H9 (cell line): ENCODE data around the gene GSTM3. TPM values are rescaled to one million over a fixed set of nuclear protein-coding genes. Genes with fewer than 3 reads are reported as not detected.

ENCODE experiments used
- DNase-seq: peaks from one replicate; pipeline ENCODE4 v3.0.0-alpha.2; 2017
- H2AFZ ChIP-seq: one replicate; pipeline ENCODE4 v1.6.1; 2013; ENCODE audit warnings: mild to moderate bottlenecking, low read length, control low read depth, moderate library complexity
- H2AK5ac ChIP-seq: 2 replicates; pipeline ENCODE4 v1.6.1; 2013; ENCODE audit warnings: low read length, control low read depth, mixed read lengths; ENCODE audit not compliant: insufficient read length
- H2BK120ac ChIP-seq: one replicate; pipeline ENCODE4 v1.6.1; 2013; ENCODE audit warnings: low read depth, mild to moderate bottlenecking, low read length, control low read depth, inconsistent platforms; ENCODE audit not compliant: poor library complexity, severe bottlenecking
- H2BK12ac ChIP-seq: 2 replicates; pipeline ENCODE4 v1.6.1; 2013; ENCODE audit warnings: low read length, control low read depth, mixed read lengths, low read depth; ENCODE audit not compliant: insufficient read length
- H2BK15ac ChIP-seq: 2 replicates; pipeline ENCODE4 v1.6.1; 2013; ENCODE audit warnings: low read depth, low read length, control low read depth
- H2BK20ac ChIP-seq: one replicate; pipeline ENCODE4 v1.6.1; 2013; ENCODE audit warnings: low read depth, mild to moderate bottlenecking, low read length, control low read depth, inconsistent platforms; ENCODE audit not compliant: poor library complexity, severe bottlenecking
- H2BK5ac ChIP-seq: 2 replicates; pipeline ENCODE4 v1.6.1; 2013; ENCODE audit warnings: low read length, control low read depth, mixed read lengths; ENCODE audit not compliant: insufficient read length
- H3K14ac ChIP-seq: 2 replicates; pipeline ENCODE4 v1.6.1; 2013; ENCODE audit warnings: low read length, control low read depth; ENCODE audit not compliant: insufficient read depth
- H3K18ac ChIP-seq: 2 replicates; pipeline ENCODE4 v1.6.1; 2013; ENCODE audit warnings: low read depth, mild to moderate bottlenecking, mixed read lengths, low read length, control low read depth; ENCODE audit not compliant: insufficient read length
- H3K23ac ChIP-seq: 2 replicates; pipeline ENCODE4 v1.6.1; 2013; ENCODE audit warnings: low read length, control low read depth, mixed read lengths, low read depth; ENCODE audit not compliant: insufficient read length
- H3K23me2 ChIP-seq: 2 replicates; pipeline ENCODE4 v1.6.1; 2013; ENCODE audit warnings: low read depth, mild to moderate bottlenecking, mixed read lengths, low read length, control low read depth; ENCODE audit not compliant: insufficient read length, poor library complexity, severe bottlenecking
- H3K27ac ChIP-seq: 2 replicates; pipeline ENCODE4 v1.5.1; 2013; ENCODE audit warnings: low read length, control low read depth, mixed read lengths, low read depth; ENCODE audit not compliant: insufficient read length
- H3K27me3 ChIP-seq: 2 replicates; pipeline ENCODE4 v1.6.1; 2013; ENCODE audit warnings: low read length, control low read depth, inconsistent platforms; ENCODE audit not compliant: insufficient read depth
- H3K4ac ChIP-seq: 2 replicates; pipeline ENCODE4 v1.6.1; 2013; ENCODE audit warnings: low read depth, mild to moderate bottlenecking, control low read depth, inconsistent platforms, low read length, moderate library complexity
- H3K4me1 ChIP-seq: 2 replicates; pipeline ENCODE4 v1.6.1; 2013; ENCODE audit warnings: low read length, control low read depth, inconsistent platforms; ENCODE audit not compliant: insufficient read depth
- H3K4me2 ChIP-seq: 2 replicates; pipeline ENCODE4 v1.6.1; 2013; ENCODE audit warnings: low read length, control low read depth, mixed read lengths; ENCODE audit not compliant: insufficient read length, insufficient read depth
- H3K56ac ChIP-seq: 2 replicates; pipeline ENCODE4 v1.6.1; 2013; ENCODE audit warnings: low read depth, mild to moderate bottlenecking, mixed read lengths, low read length, control low read depth; ENCODE audit not compliant: insufficient read length
- H3K79me1 ChIP-seq: 2 replicates; pipeline ENCODE4 v1.6.1; 2013; ENCODE audit warnings: low read depth, mild to moderate bottlenecking, moderate library complexity, low read length, control low read depth, inconsistent platforms; ENCODE audit not compliant: insufficient read depth, poor library complexity, severe bottlenecking
- H3K79me2 ChIP-seq: 2 replicates; pipeline ENCODE4 v1.6.1; 2013; ENCODE audit warnings: low read length, control low read depth, inconsistent platforms; ENCODE audit not compliant: insufficient read depth
- H3K9ac ChIP-seq: 2 replicates; pipeline ENCODE4 v1.6.1; 2013; ENCODE audit warnings: low read length, control low read depth, mixed read lengths; ENCODE audit not compliant: insufficient read length; ENCODE audit errors: extremely low read depth
- H3K9me3 ChIP-seq: one replicate; pipeline ENCODE4 v1.6.1; 2013; ENCODE audit warnings: low read depth, low read length, inconsistent platforms; ENCODE audit not compliant: control insufficient read depth
- H3T11ph ChIP-seq: one replicate; pipeline ENCODE4 v1.6.1; 2013; ENCODE audit warnings: mild to moderate bottlenecking, low read length, control low read depth, inconsistent platforms
- H4K20me1 ChIP-seq: one replicate; pipeline ENCODE4 v1.6.1; 2013; ENCODE audit not compliant: control insufficient read depth, insufficient read length, insufficient read depth
- H4K5ac ChIP-seq: 2 replicates; pipeline ENCODE4 v1.6.1; 2013; ENCODE audit warnings: low read depth, mild to moderate bottlenecking, mixed read lengths, low read length, control low read depth; ENCODE audit not compliant: insufficient read length
- H4K8ac ChIP-seq: replicated peaks from 2 replicates; pipeline ENCODE4 v1.6.1; 2013; ENCODE audit warnings: low read length, control low read depth, mixed read lengths, low read depth; ENCODE audit not compliant: insufficient read length
- H4K91ac ChIP-seq: 2 replicates; pipeline ENCODE4 v1.6.1; 2013; ENCODE audit warnings: low read depth, mild to moderate bottlenecking, moderate library complexity, mixed read lengths, low read length, control low read depth; ENCODE audit not compliant: insufficient read length
- H3K27ac Mint-ChIP-seq, 3 experiments: 2 replicates in 2 of 3; 3 replicates in 1 of 3; pipeline ENCODE4 v1.8.0; 2020 to 2021; ENCODE audit warnings: mixed read lengths in 3 of 3, mild to moderate bottlenecking in 1 of 3, moderate library complexity in 1 of 3
- H3K27me3 Mint-ChIP-seq: 2 replicates; pipeline ENCODE4 v1.8.0; 2021; ENCODE audit warnings: low read depth, mild to moderate bottlenecking, moderate library complexity, mixed read lengths
- H3K36me3 Mint-ChIP-seq, 3 experiments: 2 replicates in 2 of 3; 3 replicates in 1 of 3; pipeline ENCODE4 v1.8.0; 2020 to 2021; ENCODE audit warnings: low read depth in 3 of 3, mixed read lengths in 3 of 3; ENCODE audit not compliant: insufficient read depth in 1 of 3
- H3K4me1 Mint-ChIP-seq, 2 experiments: 2 replicates each; pipeline ENCODE4 v1.8.0; 2020; ENCODE audit warnings: mixed read lengths in 2 of 2
- H3K4me3 Mint-ChIP-seq, 2 experiments: 2 replicates in 1 of 2; 3 replicates in 1 of 2; pipeline ENCODE4 v1.8.0; 2020 to 2021; ENCODE audit warnings: mild to moderate bottlenecking in 2 of 2, mixed read lengths in 2 of 2, moderate library complexity in 1 of 2
- H3K9me3 Mint-ChIP-seq, 2 experiments: 2 replicates in 1 of 2; 3 replicates in 1 of 2; pipeline ENCODE4 v1.8.0; 2020; ENCODE audit warnings: mild to moderate bottlenecking in 2 of 2, mixed read lengths in 2 of 2, moderate library complexity in 1 of 2
- CTCF ChIP-seq: fragments of 200-600 bp; sonication (generic); conservative IDR thresholded peaks from 3 replicates; pipeline ENCODE4 v1.8.0; 2021; ENCODE audit warnings: antibody characterized with exemption, mild to moderate bottlenecking
- WGBS: extraction: QIAGEN DNeasy Blood & Tissue Kit; methylation state at CpG from one replicate; pipeline ENCODE4 v1.1.7; 2013; ENCODE audit warnings: missing lambda C conversion rate, low lambda C conversion rate, mixed read lengths; ENCODE audit not compliant: insufficient read length; ENCODE audit errors: extremely low coverage; 5-methylcytosine and 5-hydroxymethylcytosine counted together
- total RNA-seq: library from RNA; stranded (reverse); gene quantifications from 2 replicates; pipeline ENCODE4 v1.2.1, GENCODE V29; 2021

Gene GSTM3
- total RNA-seq, 1 experiment from 2014 or later = 3.5 TPM

- Histone ChIP-seq H4K5ac (no peak overlapping the region), H3T11ph (no peak overlapping the region), H3K4me2 (no peak overlapping the region), H3K27ac (no peak overlapping the region), H2AK5ac (no peak overlapping the region), H2AFZ (no peak overlapping the region), H3K56ac (no peak overlapping the region), H3K9ac (no peak overlapping the region), H3K27me3 (no peaks in the 10 kb centered on the region), H3K4me1 (peaks cover 4% of the 10 kb centered on the region; the same call in 1 of the 2 replicates), H3K79me1 (no peaks in the 10 kb centered on the region), H3K23ac (no peak overlapping the region), H3K79me2 (no peaks in the 10 kb centered on the region), H2BK120ac (no peak overlapping the region), H3K18ac (no peak overlapping the region), H2BK20ac (no peak overlapping the region), H3K23me2 (no peaks in the 10 kb centered on the region), H4K91ac (no peak overlapping the region), H2BK5ac (no peak overlapping the region), H4K20me1 (no peaks in the 10 kb centered on the region), H3K14ac (no peak overlapping the region), H4K8ac (no peak overlapping the region), H3K9me3 (no peaks in the 10 kb centered on the region), H2BK15ac (no peak overlapping the region), H2BK12ac (no peak overlapping the region), H3K4ac (no peak overlapping the region)
- Mint-ChIP-seq H3K4me3 (no peak overlapping the region), H3K27ac (no peak overlapping the region), H3K4me1 (peaks cover 31 to 41% of the 10 kb centered on the region in 2 experiments), H3K36me3 (no peaks in the 10 kb centered on the region; a peak in 1 of 7 replicates), H3K9me3 (no peaks in the 10 kb centered on the region; a peak in 1 of 5 replicates), H3K27me3 (peaks cover 2% of the 10 kb centered on the region)
- no CpG with 5 or more reads among the region's 6 CpGs for whole genome bisulfite sequencing
- no peak for DNase-seq
- no peak for TF ChIP-seq CTCF
Measured at GRCh38 chr1:109786531-109787021, 45.7 kb upstream of the GSTM3 start.
